WTC11 (cell line): ENCODE measurements around the gene ZBTB7C. TPM values are rescaled to one million over a fixed set of nuclear protein-coding genes. Genes with fewer than 3 reads are reported as not detected.

Experiments used
- ATAC-seq: fragments of 200-7000 bp; cut with Tn5 transposase; 2 replicates; pipeline ENCODE4 v1.10.0; 2021; ENCODE audit warnings: mild to moderate bottlenecking, moderate library complexity
- CTCF ChIA-PET: fragments of 300-600 bp; sonication (Branson Sonifier 250); formaldehyde crosslinking; loops from one replicate; lab custom pipeline; 2021; ENCODE audit warnings: antibody characterized with exemption; lab: Charles Lee
- POLR2A ChIA-PET: fragments of 350-600 bp; sonication (Branson Sonifier 250); formaldehyde crosslinking; loops from one replicate; lab custom pipeline; 2021; ENCODE audit warnings: antibody characterized with exemption; lab: Charles Lee
- DNase-seq: peaks from one replicate; pipeline ENCODE4 v3.0.0; 2021; ENCODE audit warnings: low spot score
- H3K27ac Mint-ChIP-seq: 2 replicates; pipeline ENCODE4 v1.8.0; 2021; ENCODE audit warnings: mixed read lengths
- H3K27me3 Mint-ChIP-seq: 2 replicates; pipeline ENCODE4 v1.8.0; 2021; ENCODE audit warnings: low read depth, mild to moderate bottlenecking, moderate library complexity, mixed read lengths
- H3K36me3 Mint-ChIP-seq: 2 replicates; pipeline ENCODE4 v1.8.0; 2021; ENCODE audit warnings: mixed read lengths
- H3K4me1 Mint-ChIP-seq: 2 replicates; pipeline ENCODE4 v1.8.0; 2022; ENCODE audit warnings: mixed read lengths
- H3K4me3 Mint-ChIP-seq: 2 replicates; pipeline ENCODE4 v1.8.0; 2021; ENCODE audit warnings: mild to moderate bottlenecking, moderate library complexity, mixed read lengths
- H3K9me3 Mint-ChIP-seq: 2 replicates; pipeline ENCODE4 v1.8.0; 2021; ENCODE audit warnings: mixed read lengths
- AFF4 ChIP-seq: sonication (generic); formaldehyde crosslinking; IDR thresholded peaks from 2 replicates; pipeline ENCODE4 v1.8.1; 2023; ENCODE audit warnings: mild to moderate bottlenecking, missing genetic modification reagents, borderline replicate concordance
- E2F5 ChIP-seq: sonication (generic); formaldehyde crosslinking; IDR thresholded peaks from 2 replicates; pipeline ENCODE4 v1.8.1; 2022; ENCODE audit warnings: mild to moderate bottlenecking, moderate library complexity, missing genetic modification reagents
- EMX1 ChIP-seq: fragments of 250-450 bp; sonication (Bioruptor Pico); IDR thresholded peaks from 2 replicates; pipeline ENCODE4 v1.8.0; 2021; ENCODE audit warnings: mild to moderate bottlenecking
- ERG ChIP-seq: fragments of 250-450 bp; sonication (Bioruptor Pico); IDR thresholded peaks from 2 replicates; pipeline ENCODE4 v1.8.0; 2021; ENCODE audit warnings: mild to moderate bottlenecking
- JUN ChIP-seq: sonication (generic); formaldehyde crosslinking; IDR thresholded peaks from 2 replicates; pipeline ENCODE4 v1.8.0; 2023; ENCODE audit warnings: mild to moderate bottlenecking, missing genetic modification reagents
- NR1H2 ChIP-seq: sonication (generic); formaldehyde crosslinking; IDR thresholded peaks from 2 replicates; pipeline ENCODE4 v1.9.0; 2021; ENCODE audit warnings: mild to moderate bottlenecking, moderate library complexity, missing genetic modification reagents
- OVOL2 ChIP-seq: fragments of 250-450 bp; sonication (Bioruptor Pico); IDR thresholded peaks from 2 replicates; pipeline ENCODE4 v1.9.0; 2021; ENCODE audit warnings: mild to moderate bottlenecking, borderline replicate concordance
- PRDM15 ChIP-seq: sonication (generic); formaldehyde crosslinking; IDR thresholded peaks from 2 replicates; pipeline ENCODE4 v1.8.0; 2022; ENCODE audit warnings: missing genetic modification reagents
- SOX15 ChIP-seq: fragments of 250-450 bp; sonication (Bioruptor Pico); IDR thresholded peaks from 2 replicates; pipeline ENCODE4 v1.9.0; 2021; ENCODE audit warnings: mild to moderate bottlenecking
- SP1 ChIP-seq: sonication (generic); formaldehyde crosslinking; conservative IDR thresholded peaks from 2 replicates; pipeline ENCODE4 v1.8.1; 2022; ENCODE audit warnings: missing genetic modification reagents
- USF2 ChIP-seq: sonication (generic); formaldehyde crosslinking; IDR thresholded peaks from 2 replicates; pipeline ENCODE4 v1.8.1; 2023; ENCODE audit warnings: mild to moderate bottlenecking, missing genetic modification reagents, moderate library complexity
- ZMAT4 ChIP-seq: fragments of 250-450 bp; sonication (Bioruptor Pico); IDR thresholded peaks from 2 replicates; pipeline ENCODE4 v1.9.0; 2021; ENCODE audit warnings: mild to moderate bottlenecking
- ZNF512 ChIP-seq: sonication (generic); formaldehyde crosslinking; IDR thresholded peaks from 2 replicates; pipeline ENCODE4 v1.8.1; 2022; ENCODE audit warnings: missing genetic modification reagents, borderline replicate concordance
- total RNA-seq: library from RNA; stranded (reverse); gene quantifications from 3 replicates; pipeline ENCODE4 v1.2.3, GENCODE V29; 2021

ZBTB7C gene
- total RNA-seq, 1 experiment from 2014 or later: 0.48 TPM

GRCh38 chr18:48046843-48047242 is 362.3 kb downstream of the ZBTB7C start:
- H3K4me3 Mint-ChIP-seq: no peak overlapping the region
- no peak overlapping the region for H3K27ac Mint-ChIP-seq
- TF ChIP-seq E2F5 (CRISPR knock-in tag) (no peak), SP1 (CRISPR knock-in tag) (no peak), ERG (CRISPR knock-in tag) (no peak)
- POLR2A ChIA-PET: no interaction called here
- no peaks in the 10 kb centered on the region for H3K36me3 Mint-ChIP-seq
- ATAC-seq (no peak), DNase-seq (no peak)
- H3K27me3 Mint-ChIP-seq: peaks cover 14% of the 10 kb centered on the region
- H3K4me1 Mint-ChIP-seq: no peaks in the 10 kb centered on the region
- CTCF ChIA-PET: interaction anchor here (0.7 to 1.6 kb wide), 4 partner anchors 9 to 291 kb away, joined by 3 to 14 read pairs (median 4); no protein-coding TSS in a partner anchor
- H3K9me3 Mint-ChIP-seq: peaks cover 16% of the 10 kb centered on the region

- DNase-seq (no peak), ATAC-seq (no peak)
- no peak overlapping the region for H3K27ac Mint-ChIP-seq
- ChIA-PET POLR2A (no interaction called here), CTCF (no interaction called here)
- H3K4me1 Mint-ChIP-seq: no peaks in the 10 kb centered on the region
- H3K27me3 Mint-ChIP-seq: peaks cover 14% of the 10 kb centered on the region
- peaks cover 16% of the 10 kb centered on the region for H3K9me3 Mint-ChIP-seq
- no peaks in the 10 kb centered on the region for H3K36me3 Mint-ChIP-seq
- TF ChIP-seq NR1H2 (CRISPR knock-in tag): no peak
- no peak for TF ChIP-seq ERG (CRISPR knock-in tag)
- TF ChIP-seq USF2 (CRISPR knock-in tag): no peak
- no peak for TF ChIP-seq EMX1 (CRISPR knock-in tag)
- no peak for TF ChIP-seq JUN (CRISPR knock-in tag)
- H3K4me3 Mint-ChIP-seq: no peak overlapping the region
These were observed 363.4 kb downstream of the ZBTB7C start for GRCh38 chr18:48045744-48046143.

- H3K4me3 Mint-ChIP-seq: no peak overlapping the region
- TF ChIP-seq OVOL2 (no peak), AFF4 (CRISPR knock-in tag) (no peak), ZMAT4 (CRISPR knock-in tag) (no peak), PRDM15 (CRISPR knock-in tag) (no peak), E2F5 (CRISPR knock-in tag) (no peak), SOX15 (CRISPR knock-in tag) (no peak), ZNF512 (CRISPR knock-in tag) (no peak)
- peaks cover 14% of the 10 kb centered on the region for H3K27me3 Mint-ChIP-seq
- POLR2A ChIA-PET: no interaction called here
- CTCF ChIA-PET: interaction anchor here (2.0 kb wide), 1 partner anchor 14 kb away, joined by 6 read pairs; no protein-coding TSS in a partner anchor
- H3K27ac Mint-ChIP-seq: no peak overlapping the region
- no peaks in the 10 kb centered on the region for H3K36me3 Mint-ChIP-seq
- DNase-seq (no peak), ATAC-seq (no peak)
- peaks cover 16% of the 10 kb centered on the region for H3K9me3 Mint-ChIP-seq
- no peaks in the 10 kb centered on the region for H3K4me1 Mint-ChIP-seq
These were observed 364.2 kb downstream of the ZBTB7C start for GRCh38 chr18:48044944-48045343.
